Naive thymus-derived CD4-positive, alpha-beta T cell (primary cell): Measurements from ENCODE around the gene TMX2. TPM values are rescaled to one million over a fixed set of nuclear protein-coding genes. Genes with fewer than 3 reads are reported as not detected.

Experiments
- ATAC-seq: fragments of 150-1000 bp; cut with Tn5 transposase; 2 replicates; pipeline ENCODE4 v1.10.0; 2021; ENCODE audit warnings: mild to moderate bottlenecking, moderate library complexity
- CTCF ChIA-PET: fragments of 350-600 bp; sonication (Branson Sonifier 250); formaldehyde crosslinking; loops from one replicate; lab custom pipeline; 2021; ENCODE audit warnings: antibody characterized with exemption; lab: Charles Lee
- POLR2A ChIA-PET: fragments of 350-600 bp; sonication (Branson Sonifier 250); formaldehyde crosslinking; loops from one replicate; lab custom pipeline; 2021; ENCODE audit warnings: antibody characterized with exemption, inconsistent platforms; lab: Charles Lee
- DNase-seq, 9 donors: peaks; one replicate each; pipeline versions ENCODE4 v3.0.0 to v3.0.0-alpha.2; 2020 to 2022; ENCODE audit warnings: mixed read lengths in 1 of 9
- H3K27ac ChIP-seq: one replicate; pipeline ENCODE4 v1.7.0; 2013; ENCODE audit warnings: mild to moderate bottlenecking, low read depth, low read length, moderate library complexity
- H3K27me3 ChIP-seq, 2 donors: one replicate each; pipeline ENCODE4 v1.7.0; 2013; ENCODE audit warnings: low read length in 2 of 2, mild to moderate bottlenecking in 2 of 2, moderate library complexity in 2 of 2; ENCODE audit not compliant: control insufficient read depth in 2 of 2, insufficient read depth in 2 of 2
- H3K36me3 ChIP-seq, 3 experiments: 1 replicate in 2 of 3; 2 replicates in 1 of 3; pipeline ENCODE4 v1.7.0; 2013; ENCODE audit warnings: low read length in 3 of 3, mild to moderate bottlenecking in 3 of 3, moderate library complexity in 1 of 3; ENCODE audit not compliant: insufficient read depth in 3 of 3, control insufficient read depth in 2 of 3
- H3K4me1 ChIP-seq, 2 donors: one replicate each; pipeline ENCODE4 v1.7.0; 2013; ENCODE audit warnings: low read length in 2 of 2, mild to moderate bottlenecking in 2 of 2, moderate library complexity in 1 of 2; ENCODE audit not compliant: control insufficient read depth in 2 of 2, insufficient read depth in 2 of 2
- H3K4me3 ChIP-seq: 2 replicates; pipeline ENCODE4 v1.7.0; 2013; ENCODE audit warnings: mild to moderate bottlenecking, low read length
- H3K9me3 ChIP-seq, 3 experiments: 1 replicate in 2 of 3; 2 replicates in 1 of 3; pipeline ENCODE4 v1.7.0; 2013; ENCODE audit warnings: low read length in 3 of 3; ENCODE audit not compliant: control insufficient read depth in 2 of 3
- H3K27ac Mint-ChIP-seq, 9 donors: one replicate each; pipeline ENCODE4 v1.8.0; 2020 to 2022; ENCODE audit warnings: mixed read lengths in 9 of 9, mild to moderate bottlenecking in 8 of 9, moderate library complexity in 5 of 9, inconsistent platforms in 2 of 9
- H3K27me3 Mint-ChIP-seq, 5 donors: one replicate each; pipeline ENCODE4 v1.8.0; 2021 to 2022; ENCODE audit warnings: mixed read lengths in 5 of 5, mild to moderate bottlenecking in 1 of 5
- H3K36me3 Mint-ChIP-seq, 5 donors: one replicate each; pipeline ENCODE4 v1.8.0; 2020 to 2022; ENCODE audit warnings: mixed read lengths in 5 of 5, mild to moderate bottlenecking in 3 of 5, inconsistent platforms in 1 of 5
- H3K4me1 Mint-ChIP-seq, 7 donors: one replicate each; pipeline ENCODE4 v1.8.0; 2020 to 2022; ENCODE audit warnings: mixed read lengths in 7 of 7, mild to moderate bottlenecking in 3 of 7, inconsistent platforms in 1 of 7
- H3K4me3 Mint-ChIP-seq, 10 donors: one replicate each; pipeline ENCODE4 v1.8.0; 2020 to 2022; ENCODE audit warnings: mild to moderate bottlenecking in 10 of 10, mixed read lengths in 10 of 10, moderate library complexity in 6 of 10, inconsistent platforms in 2 of 10
- H3K9me3 Mint-ChIP-seq, 11 donors: one replicate each; pipeline ENCODE4 v1.8.0; 2020 to 2022; ENCODE audit warnings: mixed read lengths in 11 of 11, mild to moderate bottlenecking in 4 of 11, inconsistent platforms in 1 of 11, moderate library complexity in 1 of 11
- intact Hi-C, 2 donors: fragments of 100-400 bp; cut with micrococcal nuclease; formaldehyde crosslinking; loops; one replicate each; pipeline ENCODE4 v1.15.1; 2023
- polyA plus RNA-seq, 2 donors: library from polyadenylated mRNA; unstranded; fragments of 300-500 nt; fragmentation: Illumina TruSeq; gene quantifications; one replicate each; pipeline ENCODE4 v1.2.3, GENCODE V29; 2021
- total RNA-seq, 6 experiments: library from RNA in 5 of 6; stranded (reverse) in 5 of 6; gene quantifications; 1 replicate in 5 of 6; 2 replicates in 1 of 6; pipeline ENCODE4 v1.2.3 and lab custom pipeline; 2021 to 2026

The TMX2 gene
- total and polyA plus RNA-seq, 7 experiments from 2014 or later: 43.0 to 91.2 (median 66.9) TPM

DNA sequence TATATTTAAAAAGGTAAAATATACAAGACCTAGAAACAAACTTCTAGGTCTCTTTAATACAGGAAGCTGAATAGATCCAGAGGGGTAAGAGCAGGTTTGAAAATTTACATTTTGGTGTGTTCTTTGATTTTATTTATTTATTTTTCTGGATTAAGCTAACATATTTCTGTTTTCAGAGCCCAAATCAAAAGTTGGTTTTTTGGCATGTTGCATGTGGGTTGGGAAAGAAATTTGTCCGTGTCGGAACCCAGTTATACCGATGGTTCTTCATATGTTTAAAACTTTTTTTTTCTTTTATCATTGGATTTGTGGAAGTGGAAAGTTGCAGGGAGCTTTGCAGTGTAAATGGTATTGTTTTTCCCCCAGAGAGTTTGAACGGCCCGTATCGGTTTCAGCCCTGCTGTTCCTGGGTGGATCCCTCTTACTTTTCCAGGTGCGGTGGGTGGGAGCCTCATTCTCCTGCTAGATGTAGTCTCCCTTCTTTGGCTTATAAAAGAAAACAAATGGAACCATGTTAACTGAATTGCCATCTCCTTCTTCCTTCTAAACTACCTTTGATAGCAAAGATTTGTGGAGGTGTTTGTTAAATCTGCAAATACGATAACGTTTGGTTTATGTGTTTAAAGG is 50.0 kb downstream of the TMX2 start:
- ChIA-PET POLR2A (no interaction called here), CTCF (interaction anchor here (0.7 to 2.9 kb wide), 2 partner anchors 32 to 39 kb away, joined by 3 to 14 read pairs; no protein-coding TSS in a partner anchor)
- peak overlapping the region in 8 of 10 donors; percentile 7 to 65 (median 37) for H3K4me3 Mint-ChIP-seq
- DNase-seq (no peak), ATAC-seq (no peak)
- Histone ChIP-seq H3K4me1 (peaks cover 0 to 11% of the 10 kb centered on the region in 2 donors), H3K9me3 (no peaks in the 10 kb centered on the region), H3K27ac (no peak overlapping the region), H3K4me3 (no peak overlapping the region), H3K36me3 (no peaks in the 10 kb centered on the region), H3K27me3 (no peaks in the 10 kb centered on the region)
- H3K36me3 Mint-ChIP-seq: peaks cover 0 to 12% (median 0%) of the 10 kb centered on the region in 5 donors
- no peaks in the 10 kb centered on the region for H3K9me3 Mint-ChIP-seq
- peaks cover 17 to 39% (median 28%) of the 10 kb centered on the region in 7 donors for H3K4me1 Mint-ChIP-seq
- H3K27ac Mint-ChIP-seq: peak overlapping the region in 5 of 9 donors; percentile 20 to 52 (median 45)
- intact Hi-C loops: no loop called here
- H3K27me3 Mint-ChIP-seq: peaks cover 0 to 5% (median 0%) of the 10 kb centered on the region in 5 donors

DNA sequence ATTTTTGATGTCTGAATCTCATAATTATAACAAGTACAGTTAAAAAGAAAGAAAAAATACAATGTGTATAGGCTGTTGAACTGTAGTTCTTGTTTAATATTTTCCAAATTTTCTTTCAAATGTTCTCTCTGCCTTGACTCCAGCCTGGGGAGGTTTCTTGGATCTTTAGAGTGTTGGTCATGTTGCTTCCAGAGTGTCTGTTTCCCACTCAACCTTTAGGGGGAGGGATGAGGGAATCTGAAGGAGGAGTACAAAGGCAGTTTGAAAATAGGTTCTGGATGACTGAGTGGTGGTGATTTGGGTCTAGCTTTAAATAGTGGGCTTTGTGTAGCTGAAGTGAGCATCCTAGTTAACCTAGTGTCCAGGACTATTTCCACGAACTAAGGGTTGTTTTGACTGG is 51.2 kb downstream of the TMX2 start:
- POLR2A ChIA-PET: no interaction called here
- CTCF ChIA-PET: interaction anchor here (2.9 kb wide), 2 partner anchors 37 to 38 kb away, joined by 14 read pairs; no protein-coding TSS in a partner anchor

DNA sequence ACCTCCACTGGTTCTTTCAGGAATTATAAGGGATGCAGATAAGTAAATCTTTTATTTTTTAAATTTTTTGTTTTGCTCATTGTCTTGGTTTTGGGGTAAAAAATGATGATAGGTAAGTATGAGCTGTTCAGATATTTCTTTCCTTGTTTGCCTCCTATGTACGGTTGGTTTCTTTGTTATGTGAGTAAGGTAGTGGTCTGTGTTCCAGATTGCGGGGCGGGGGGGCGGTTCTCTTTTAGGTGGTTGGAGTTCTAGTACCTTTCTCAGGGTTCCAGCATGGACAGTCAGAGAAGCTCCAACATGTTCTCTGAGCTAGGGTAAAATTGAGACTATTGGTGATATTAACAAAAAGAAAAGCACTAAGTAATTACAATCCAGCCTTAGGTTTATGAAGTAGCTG is 51.6 kb downstream of the TMX2 start:
- DNase-seq: no peak
- Mint-ChIP-seq H3K36me3 (peaks cover 0 to 14% (median 0%) of the 10 kb centered on the region in 5 donors), H3K4me1 (peaks cover 15 to 38% (median 25%) of the 10 kb centered on the region in 7 donors), H3K27me3 (peaks cover 0 to 5% (median 0%) of the 10 kb centered on the region in 5 donors), H3K27ac (peak overlapping the region in 4 of 9 donors; percentile 3 to 57 (median 10)), H3K4me3 (peak overlapping the region in 1 of 10 donors; percentile 1), H3K9me3 (no peaks in the 10 kb centered on the region)
- Histone ChIP-seq H3K4me3 (no peak overlapping the region), H3K4me1 (peaks cover 0 to 11% of the 10 kb centered on the region in 2 donors), H3K27me3 (no peaks in the 10 kb centered on the region), H3K36me3 (no peaks in the 10 kb centered on the region), H3K27ac (no peak overlapping the region), H3K9me3 (no peaks in the 10 kb centered on the region)
- CTCF ChIA-PET: interaction anchor here (2.9 kb wide), 1 partner anchor 37 kb away, joined by 14 read pairs; no protein-coding TSS in a partner anchor
- no peak for ATAC-seq
- intact Hi-C loops: no loop called here
- POLR2A ChIA-PET: interaction anchor here (0.6 to 1.3 kb wide), 2 partner anchors 22 to 99 kb away, joined by 4 to 5 read pairs; no protein-coding TSS in a partner anchor

More for the DNA sequence above, 51.2 kb downstream of the TMX2 start:
- peaks cover 0 to 11% of the 10 kb centered on the region in 2 donors for H3K4me1 ChIP-seq
- H3K4me3 ChIP-seq: no peak overlapping the region
- ATAC-seq (no peak), DNase-seq (no peak)
- H3K27ac ChIP-seq: no peak overlapping the region
- intact Hi-C loops: no loop called here
- H3K4me1 Mint-ChIP-seq: peaks cover 15 to 38% (median 25%) of the 10 kb centered on the region in 7 donors
- peak overlapping the region in 6 of 9 donors; percentile 3 to 58 (median 16) for H3K27ac Mint-ChIP-seq
- peaks cover 0 to 5% (median 0%) of the 10 kb centered on the region in 5 donors for H3K27me3 Mint-ChIP-seq
- peaks cover 0 to 14% (median 0%) of the 10 kb centered on the region in 5 donors for H3K36me3 Mint-ChIP-seq
- no peaks in the 10 kb centered on the region for H3K9me3 ChIP-seq
- no peaks in the 10 kb centered on the region for H3K9me3 Mint-ChIP-seq
- H3K27me3 ChIP-seq: no peaks in the 10 kb centered on the region
- H3K36me3 ChIP-seq: no peaks in the 10 kb centered on the region
- peak overlapping the region in 4 of 10 donors; percentile 1 to 54 (median 20) for H3K4me3 Mint-ChIP-seq

DNA sequence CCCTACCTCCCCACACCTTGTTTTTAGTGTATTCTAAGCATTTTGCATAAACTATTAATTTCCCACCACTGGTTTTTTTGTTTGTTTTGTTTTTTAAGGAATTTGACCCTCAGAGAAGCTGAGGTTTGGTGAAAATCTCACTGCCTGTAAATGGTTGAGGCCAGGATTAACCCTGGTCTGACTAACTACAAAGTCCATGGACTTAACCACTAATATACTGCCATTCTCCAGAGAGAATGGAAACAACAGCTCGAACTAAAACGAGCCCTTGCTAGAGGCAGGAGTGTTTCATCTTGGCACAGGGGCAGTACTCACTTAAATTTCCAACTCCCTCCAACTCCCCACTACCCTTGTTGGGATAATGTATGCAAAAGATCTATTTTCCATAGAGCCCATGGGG is 52.2 kb downstream of the TMX2 start:
- intact Hi-C loops: no loop called here
- Histone ChIP-seq H3K4me1 (peaks cover 0 to 11% of the 10 kb centered on the region in 2 donors), H3K27ac (no peak overlapping the region), H3K36me3 (no peaks in the 10 kb centered on the region), H3K27me3 (no peaks in the 10 kb centered on the region), H3K9me3 (no peaks in the 10 kb centered on the region), H3K4me3 (no peak overlapping the region)
- H3K4me3 Mint-ChIP-seq: no peak overlapping the region
- ChIA-PET POLR2A (interaction anchor here (0.6 to 1.3 kb wide), 2 partner anchors 22 to 99 kb away, joined by 4 to 5 read pairs; no protein-coding TSS in a partner anchor), CTCF (interaction anchor here (2.9 kb wide), 1 partner anchor 36 kb away, joined by 14 read pairs; no protein-coding TSS in a partner anchor)
- peaks cover 0 to 5% (median 0%) of the 10 kb centered on the region in 5 donors for H3K27me3 Mint-ChIP-seq
- no peak for DNase-seq
- H3K36me3 Mint-ChIP-seq: peaks cover 0 to 18% (median 3%) of the 10 kb centered on the region in 5 donors
- no peak overlapping the region for H3K27ac Mint-ChIP-seq
- no peak for ATAC-seq
- peaks cover 15 to 38% (median 25%) of the 10 kb centered on the region in 7 donors for H3K4me1 Mint-ChIP-seq
- no peaks in the 10 kb centered on the region for H3K9me3 Mint-ChIP-seq

DNA sequence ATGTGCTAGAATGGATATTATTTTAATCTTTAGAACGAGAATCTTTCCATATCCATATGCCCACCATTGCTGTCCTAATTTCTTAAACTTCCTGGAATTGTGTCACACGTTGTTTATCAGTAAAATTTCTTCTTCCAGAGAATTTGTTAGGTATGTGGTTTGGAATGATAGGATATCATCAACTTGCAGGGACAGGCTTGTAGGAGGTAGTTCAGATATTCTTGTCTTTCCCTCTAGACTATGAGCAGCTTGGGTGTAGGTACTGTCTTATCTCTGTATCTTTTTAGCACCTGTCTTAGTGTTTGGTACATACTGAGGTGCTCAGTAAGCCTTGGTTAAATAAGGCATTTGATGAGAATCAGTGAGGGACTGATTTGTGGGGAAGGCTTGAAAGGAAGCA is 52.6 kb downstream of the TMX2 start:
- intact Hi-C loops: no loop called here
- Mint-ChIP-seq H3K9me3 (no peaks in the 10 kb centered on the region), H3K27me3 (peaks cover 0 to 5% (median 0%) of the 10 kb centered on the region in 5 donors), H3K36me3 (peaks cover 0 to 19% (median 5%) of the 10 kb centered on the region in 5 donors), H3K4me3 (no peak overlapping the region), H3K4me1 (peaks cover 15 to 38% (median 26%) of the 10 kb centered on the region in 7 donors), H3K27ac (no peak overlapping the region)
- ATAC-seq (no peak), DNase-seq (no peak)
- Histone ChIP-seq H3K27me3 (no peaks in the 10 kb centered on the region), H3K4me1 (peaks cover 0 to 11% of the 10 kb centered on the region in 2 donors), H3K27ac (no peak overlapping the region), H3K9me3 (no peaks in the 10 kb centered on the region), H3K36me3 (no peaks in the 10 kb centered on the region), H3K4me3 (no peak overlapping the region)
- POLR2A ChIA-PET: interaction anchor here (1.3 kb wide), 1 partner anchor 23 kb away, joined by 5 read pairs; no protein-coding TSS in a partner anchor
- CTCF ChIA-PET: interaction anchor here (2.9 kb wide), 1 partner anchor 36 kb away, joined by 14 read pairs; no protein-coding TSS in a partner anchor

DNA sequence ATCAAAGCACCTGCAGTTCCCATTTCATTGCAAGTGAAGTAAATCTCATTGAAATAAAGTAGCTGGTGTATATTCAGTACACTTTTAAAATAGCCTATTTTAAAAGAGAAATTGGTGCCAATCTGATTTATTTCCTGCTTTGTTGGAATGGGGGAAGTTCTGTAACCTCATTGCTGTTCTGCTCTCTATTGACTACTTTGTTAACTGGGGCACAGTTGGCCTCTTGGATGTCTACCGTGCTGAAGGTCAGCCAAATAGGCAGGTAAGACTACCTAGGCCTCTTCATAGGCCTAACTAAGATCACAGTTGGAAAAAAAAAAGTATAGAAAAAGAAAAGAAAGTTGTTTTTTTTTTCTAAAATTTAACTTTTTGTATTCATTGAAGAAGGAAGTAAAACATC is 58.4 kb downstream of the TMX2 start:
- intact Hi-C loops: no loop called here
- Mint-ChIP-seq H3K36me3 (peaks cover 4 to 22% (median 5%) of the 10 kb centered on the region in 5 donors), H3K27me3 (no peaks in the 10 kb centered on the region), H3K27ac (peak overlapping the region in 2 of 9 donors; percentile 25 to 26), H3K4me3 (peak overlapping the region in 1 of 10 donors; percentile 35), H3K9me3 (no peaks in the 10 kb centered on the region), H3K4me1 (peaks cover 5 to 15% (median 10%) of the 10 kb centered on the region in 7 donors)
- H3K27me3 ChIP-seq: no peaks in the 10 kb centered on the region
- H3K27ac ChIP-seq: no peak overlapping the region
- H3K4me1 ChIP-seq: no peaks in the 10 kb centered on the region
- ATAC-seq: no peak
- H3K4me3 ChIP-seq: no peak overlapping the region
- CTCF ChIA-PET: no interaction called here
- H3K9me3 ChIP-seq: no peaks in the 10 kb centered on the region
- DNase-seq: no peak
- no peaks in the 10 kb centered on the region for H3K36me3 ChIP-seq
- POLR2A ChIA-PET: interaction anchor here (0.6 kb wide), 1 partner anchor 1151 kb away, joined by 3 read pairs; no protein-coding TSS in a partner anchor
